GM18909 (cell line): ENCODE results near the gene KAZN.

Source experiments
- ATAC-seq: cut with Tn5 transposase; IDR thresholded peaks from one replicate; pipeline ENCODE4 v1.9.1; 2021; ENCODE audit warnings: mild to moderate bottlenecking; ENCODE audit not compliant: unreplicated experiment, poor library complexity

Gene KAZN

DNA sequence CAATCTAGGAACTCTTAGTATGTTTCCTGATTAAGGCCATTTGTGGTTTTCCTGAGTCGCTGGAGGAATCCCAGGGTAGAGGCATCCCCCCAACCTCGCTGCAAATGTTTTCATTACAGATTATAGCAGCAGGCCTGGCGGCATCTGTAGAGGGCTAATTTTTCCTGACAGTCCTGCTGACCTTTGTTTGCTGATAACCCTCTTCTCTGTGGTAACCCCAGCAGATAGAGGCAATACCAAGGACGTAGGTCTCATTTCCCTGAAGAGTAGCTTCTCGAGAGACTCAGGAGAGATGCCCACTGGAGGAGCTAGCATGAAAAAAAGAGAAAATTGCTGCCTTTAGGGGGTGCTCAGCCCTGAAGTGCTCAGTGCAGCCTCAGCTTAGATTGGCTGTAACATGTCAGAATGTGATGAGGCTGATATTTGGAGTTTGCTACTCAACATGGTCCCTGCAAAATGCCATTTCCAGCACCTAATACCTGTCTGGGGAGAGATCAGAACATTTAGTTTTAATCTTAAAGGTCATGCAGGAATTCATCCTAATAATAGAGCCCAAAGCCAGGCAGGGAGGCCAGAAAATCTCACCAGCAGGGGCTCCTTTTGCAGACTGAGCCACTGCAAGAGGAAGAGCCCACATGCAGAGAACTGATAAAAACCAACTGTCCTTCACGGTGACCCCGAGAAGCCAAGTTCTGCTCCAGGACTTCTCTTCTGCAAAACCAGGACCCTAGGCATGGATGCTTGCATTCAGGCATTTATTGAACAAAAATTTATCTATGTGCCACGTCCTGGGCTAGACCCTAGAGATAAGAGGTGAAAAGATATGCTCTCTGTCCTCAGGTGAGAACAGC lies 184.5 kb downstream of the KAZN start:
- ATAC-seq = no peak

DNA sequence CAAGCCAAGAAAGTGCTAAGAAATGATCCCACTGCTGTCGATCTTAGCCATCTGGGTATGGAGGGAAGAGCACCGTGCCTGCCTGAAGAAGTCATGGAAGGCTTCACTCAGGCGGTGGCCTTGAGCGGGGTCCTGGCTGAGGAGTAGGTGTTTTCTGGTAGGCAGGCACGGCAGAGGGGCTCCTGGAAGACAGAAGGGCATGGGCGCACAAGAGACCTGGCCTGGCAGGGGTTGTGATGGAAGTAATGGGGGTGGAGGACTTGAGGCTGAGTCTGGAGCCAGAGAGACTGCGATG lies 185.1 kb downstream of the KAZN start:
- no peak for ATAC-seq

GRCh38 chr1:14784790-14785773 lies 186.6 kb downstream of the KAZN start:
- no peak for ATAC-seq

DNA sequence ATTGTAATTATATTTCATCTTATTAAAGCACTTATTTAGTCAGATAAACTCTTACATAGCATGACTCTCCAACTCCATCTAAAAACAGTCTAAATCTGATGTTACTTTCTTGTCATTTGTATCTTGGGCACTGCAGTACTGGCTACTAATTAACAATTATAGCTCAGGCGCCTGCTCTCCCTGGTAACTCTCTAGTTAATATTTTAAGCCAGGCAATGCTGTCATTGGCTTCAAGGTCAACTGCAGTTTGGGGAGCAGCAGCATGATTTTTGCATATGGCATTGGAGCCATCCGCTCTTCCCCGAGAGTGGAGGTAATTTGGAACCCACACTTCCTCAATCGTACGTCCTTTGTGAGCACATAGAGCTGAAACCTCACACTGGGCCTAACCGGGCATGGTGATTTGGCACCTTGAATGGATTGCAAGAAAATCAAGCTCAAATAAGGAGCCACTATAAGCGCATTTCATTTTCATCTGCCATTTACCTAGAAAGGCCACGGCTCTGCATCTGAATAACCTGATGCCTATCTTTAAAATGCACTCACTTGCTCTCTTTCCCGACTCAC lies 187.7 kb downstream of the KAZN start:
- no peak for ATAC-seq

DNA sequence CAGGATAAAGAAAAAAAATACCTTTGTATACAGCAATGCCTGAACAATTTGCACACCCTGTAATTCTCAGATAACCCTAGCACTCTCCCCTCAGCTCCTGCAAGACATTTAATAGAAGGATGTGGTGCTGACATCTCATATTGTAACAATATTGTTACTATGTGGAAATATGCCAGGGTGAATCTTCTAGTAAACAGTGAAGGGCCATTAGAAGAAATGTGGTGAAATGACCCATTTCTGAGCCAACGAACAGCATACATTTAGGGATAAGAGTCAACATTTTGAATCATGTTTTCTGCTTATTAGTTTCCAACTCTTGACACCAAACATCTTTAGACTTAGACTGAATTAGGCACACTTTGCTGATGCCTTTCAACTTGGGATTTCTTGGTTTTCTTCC lies 188.2 kb downstream of the KAZN start:
- no peak for ATAC-seq

- no peak for ATAC-seq
Observed at GRCh38 chr1:14787604-14788003, 189.1 kb downstream of the KAZN start.

- ATAC-seq = no peak
Observed at GRCh38 chr1:14788080-14788479, 189.6 kb downstream of the KAZN start.

- no peak for ATAC-seq
Observed at GRCh38 chr1:14790982-14791381, 192.5 kb downstream of the KAZN start.

- no peak for ATAC-seq
Observed at GRCh38 chr1:14791654-14792053, 193.2 kb downstream of the KAZN start.

DNA sequence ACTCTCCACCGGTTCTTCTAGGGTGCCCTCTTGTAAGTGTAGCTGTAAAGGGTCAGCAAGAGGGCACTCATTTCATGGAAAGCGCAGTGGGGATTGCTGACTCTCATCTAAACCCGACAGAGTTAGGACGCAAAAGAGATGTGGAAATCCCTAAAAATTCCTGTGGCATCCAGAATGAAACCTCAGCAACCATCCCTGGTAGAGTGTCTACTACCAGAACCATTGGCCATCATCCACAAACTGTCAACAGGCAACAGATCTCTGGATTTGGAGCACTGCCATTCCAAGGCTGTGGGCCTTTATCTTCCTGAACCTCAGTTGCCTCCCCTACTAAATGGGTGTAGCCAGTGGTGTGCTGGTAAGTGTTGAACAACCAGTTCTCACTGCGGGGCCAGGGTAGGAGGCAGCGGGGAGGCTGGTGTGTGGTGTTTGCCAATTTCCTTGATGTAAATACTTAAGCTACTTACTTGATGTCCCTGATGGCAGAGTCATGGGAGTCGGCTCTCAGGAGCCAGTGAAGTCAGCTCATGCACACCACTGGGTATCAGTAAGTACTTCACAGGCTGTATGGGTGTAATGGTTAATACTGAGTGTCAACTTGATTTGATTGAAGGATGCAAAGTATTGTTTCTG lies 195.8 kb downstream of the KAZN start:
- no peak for ATAC-seq

DNA sequence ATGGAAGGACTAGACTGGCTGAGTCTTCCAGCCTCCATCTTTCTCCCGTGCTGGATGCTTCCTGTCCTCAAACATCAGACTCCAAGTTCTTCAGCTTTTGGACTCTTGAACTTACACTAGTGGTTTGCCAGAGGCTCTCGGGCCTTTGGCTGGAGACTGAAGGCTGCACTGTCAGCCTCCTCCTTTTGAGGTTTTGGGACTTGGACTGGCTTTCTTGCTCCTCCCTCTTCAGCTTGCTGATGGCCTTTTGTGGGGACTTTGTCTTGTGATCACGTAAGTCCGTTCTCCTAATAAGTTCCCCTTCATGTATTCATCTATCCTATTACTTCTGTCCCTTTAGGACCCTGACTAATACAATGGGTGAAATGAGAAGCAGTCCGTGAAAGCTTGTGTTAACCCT lies 196.4 kb downstream of the KAZN start:
- ATAC-seq = no peak

GRCh38 chr1:14795589-14795988 lies 197.1 kb downstream of the KAZN start:
- ATAC-seq = no peak

- no peak for ATAC-seq
Observed at GRCh38 chr1:14800014-14800413, 201.5 kb downstream of the KAZN start.

DNA sequence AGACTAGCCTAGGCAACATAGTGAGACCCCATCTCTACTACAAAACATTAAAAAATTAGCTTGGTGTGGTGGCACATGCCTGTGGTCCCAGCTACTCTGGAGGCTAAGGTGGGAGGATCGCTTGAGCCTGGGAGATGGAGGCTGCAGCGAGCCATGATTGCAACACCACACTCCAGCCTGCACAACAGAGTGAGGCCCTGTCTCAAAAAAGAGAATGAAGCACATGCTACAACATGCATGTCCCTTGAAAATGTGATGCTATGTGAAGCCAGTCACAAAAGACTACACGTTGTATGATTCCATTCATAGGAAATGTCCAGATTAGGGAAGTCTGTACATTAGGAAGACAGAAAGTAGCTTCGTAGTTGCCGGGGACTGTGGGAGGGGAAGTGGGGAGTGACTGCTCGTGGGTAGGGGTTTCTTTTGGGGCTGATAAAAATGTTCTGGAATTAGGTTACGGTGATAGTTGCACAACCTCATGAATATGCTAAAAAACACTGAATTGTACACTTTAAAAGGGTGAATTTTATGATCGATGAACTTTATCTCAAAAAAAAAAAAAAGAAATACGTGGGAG lies 202.1 kb downstream of the KAZN start:
- ATAC-seq = no peak

DNA sequence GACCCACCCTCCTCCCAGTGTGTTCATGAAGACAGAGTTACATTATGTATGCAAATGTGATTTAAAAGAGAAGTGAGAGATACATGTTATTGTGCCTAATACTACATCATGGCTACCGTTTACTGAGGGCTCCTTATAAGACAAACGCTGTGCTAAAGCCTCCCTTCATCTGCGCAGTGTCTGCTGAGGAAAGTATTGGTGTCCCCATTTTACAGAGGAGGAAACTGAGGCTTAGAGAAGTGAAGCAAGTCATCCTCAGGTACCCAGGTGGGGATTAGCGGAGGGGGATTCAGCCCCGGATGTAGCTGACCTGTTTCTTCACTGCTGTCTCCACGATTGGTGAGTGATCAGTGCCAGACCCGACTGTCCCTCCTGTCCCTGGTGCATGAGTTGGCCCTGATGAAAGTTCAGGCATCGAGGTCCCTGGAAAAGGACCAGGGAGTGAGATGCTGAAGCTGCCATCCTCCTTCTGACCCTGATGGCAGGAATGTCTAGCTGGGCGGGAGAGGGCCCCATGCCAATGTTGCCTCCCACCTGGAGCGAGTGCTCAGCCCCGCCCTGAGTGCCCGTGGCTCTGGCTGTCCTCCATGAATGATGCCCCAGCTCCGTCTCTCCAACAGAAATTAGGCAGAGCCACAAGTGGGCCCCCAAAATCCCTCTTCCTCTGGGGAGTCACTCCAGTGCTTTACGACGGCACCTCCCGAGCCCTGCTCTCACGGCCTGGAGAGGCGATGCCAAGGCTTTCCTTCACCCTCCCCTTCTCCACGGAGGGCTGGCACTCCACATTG lies 204.7 kb downstream of the KAZN start:
- no peak for ATAC-seq

DNA sequence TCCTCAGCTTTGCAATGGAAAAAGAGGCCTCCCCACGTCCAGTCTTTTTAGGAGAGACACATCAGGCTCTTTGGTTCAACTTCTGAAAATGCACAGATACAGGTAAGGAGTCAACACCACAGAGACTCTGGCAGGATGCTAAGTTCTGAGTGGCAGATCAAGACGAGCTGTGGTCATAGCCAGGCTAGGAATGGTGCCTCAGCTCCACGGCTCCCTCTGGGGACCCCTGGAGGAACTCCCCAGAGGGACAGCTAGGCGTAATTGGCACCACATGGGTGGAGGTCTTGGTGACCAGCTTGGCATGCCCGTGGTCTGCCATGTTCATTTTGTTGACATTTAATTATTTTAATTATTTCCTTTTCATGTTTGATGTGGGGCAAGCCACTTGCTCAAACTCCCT lies 206.1 kb downstream of the KAZN start:
- ATAC-seq = no peak

- ATAC-seq = no peak
Observed at GRCh38 chr1:14806772-14807171, 208.3 kb downstream of the KAZN start.

- no peak for ATAC-seq
Observed at GRCh38 chr1:14808768-14809167, 210.3 kb downstream of the KAZN start.

DNA sequence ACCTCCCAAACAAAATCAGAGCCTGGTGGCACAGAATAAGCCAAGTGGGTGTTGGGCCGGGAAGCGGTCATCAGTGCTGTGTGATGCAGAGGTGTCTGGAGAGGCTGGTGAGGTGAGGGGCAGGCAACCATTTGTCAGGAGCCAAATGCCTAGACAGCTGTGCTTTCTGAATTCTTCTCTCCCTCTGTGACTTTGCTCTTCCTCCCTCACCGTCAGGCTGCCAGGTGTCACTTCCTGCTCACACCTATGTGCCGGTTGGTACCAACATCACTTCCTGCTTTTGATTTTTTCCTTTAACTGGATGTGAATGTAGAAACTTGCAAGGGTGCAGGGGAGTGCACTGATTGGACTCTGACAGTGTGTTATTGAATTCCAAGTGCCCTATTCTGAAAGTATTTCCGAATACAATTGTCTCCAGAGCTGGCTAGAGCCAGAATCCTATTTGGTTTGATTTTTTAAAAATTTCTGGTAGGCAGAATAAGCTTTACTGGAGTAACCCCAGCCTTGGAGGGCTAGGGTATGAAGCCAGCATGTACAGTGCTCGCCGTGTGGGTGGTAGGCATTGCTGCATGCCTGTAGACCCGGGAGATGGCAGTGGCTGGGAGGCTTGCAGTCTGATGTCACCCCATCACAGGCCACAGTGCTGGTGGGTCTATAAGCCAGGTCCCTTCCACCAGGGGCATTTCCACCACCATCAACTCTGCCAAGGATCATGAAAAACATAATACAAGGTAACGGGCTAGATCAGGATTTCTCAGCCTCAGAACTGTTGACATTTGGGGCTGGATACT lies 210.9 kb downstream of the KAZN start:
- no peak for ATAC-seq
